Fibroblast of mammary gland (primary cell): Measurements from ENCODE around the gene FBXL7.

ENCODE experiments used
- DNase-seq: peaks from one replicate; pipeline ENCODE4 v3.0.0-alpha.2; 2010; ENCODE audit warnings: low read depth
- H3K4me3 ChIP-seq: 2 replicates; pipeline ENCODE4 v1.5.1; 2011; ENCODE audit warnings: low read depth, mild to moderate bottlenecking, low read length, moderate library complexity; ENCODE audit not compliant: control insufficient read depth
- TF ChIP-seq, protein P1 (sequence below): conservative IDR thresholded peaks from 2 replicates; pipeline ENCODE4 v1.5.1; 2011; ENCODE audit warnings: low read depth, low read length, inconsistent platforms; ENCODE audit not compliant: control insufficient read depth, insufficient read depth

FBXL7 gene

GRCh38 chr5:15889001-15889400, 389.0 kb downstream of the FBXL7 start:
- DNase-seq, result no peak
- TF ChIP-seq, protein P1, sequence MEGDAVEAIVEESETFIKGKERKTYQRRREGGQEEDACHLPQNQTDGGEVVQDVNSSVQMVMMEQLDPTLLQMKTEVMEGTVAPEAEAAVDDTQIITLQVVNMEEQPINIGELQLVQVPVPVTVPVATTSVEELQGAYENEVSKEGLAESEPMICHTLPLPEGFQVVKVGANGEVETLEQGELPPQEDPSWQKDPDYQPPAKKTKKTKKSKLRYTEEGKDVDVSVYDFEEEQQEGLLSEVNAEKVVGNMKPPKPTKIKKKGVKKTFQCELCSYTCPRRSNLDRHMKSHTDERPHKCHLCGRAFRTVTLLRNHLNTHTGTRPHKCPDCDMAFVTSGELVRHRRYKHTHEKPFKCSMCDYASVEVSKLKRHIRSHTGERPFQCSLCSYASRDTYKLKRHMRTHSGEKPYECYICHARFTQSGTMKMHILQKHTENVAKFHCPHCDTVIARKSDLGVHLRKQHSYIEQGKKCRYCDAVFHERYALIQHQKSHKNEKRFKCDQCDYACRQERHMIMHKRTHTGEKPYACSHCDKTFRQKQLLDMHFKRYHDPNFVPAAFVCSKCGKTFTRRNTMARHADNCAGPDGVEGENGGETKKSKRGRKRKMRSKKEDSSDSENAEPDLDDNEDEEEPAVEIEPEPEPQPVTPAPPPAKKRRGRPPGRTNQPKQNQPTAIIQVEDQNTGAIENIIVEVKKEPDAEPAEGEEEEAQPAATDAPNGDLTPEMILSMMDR, result no peak
- H3K4me3 ChIP-seq, result no peak overlapping the region

- no peak for DNase-seq
- H3K4me3 ChIP-seq, result no peak overlapping the region
- TF ChIP-seq, protein P1, result no peak
Observed at GRCh38 chr5:15893866-15894265, 393.9 kb downstream of the FBXL7 start.

DNA sequence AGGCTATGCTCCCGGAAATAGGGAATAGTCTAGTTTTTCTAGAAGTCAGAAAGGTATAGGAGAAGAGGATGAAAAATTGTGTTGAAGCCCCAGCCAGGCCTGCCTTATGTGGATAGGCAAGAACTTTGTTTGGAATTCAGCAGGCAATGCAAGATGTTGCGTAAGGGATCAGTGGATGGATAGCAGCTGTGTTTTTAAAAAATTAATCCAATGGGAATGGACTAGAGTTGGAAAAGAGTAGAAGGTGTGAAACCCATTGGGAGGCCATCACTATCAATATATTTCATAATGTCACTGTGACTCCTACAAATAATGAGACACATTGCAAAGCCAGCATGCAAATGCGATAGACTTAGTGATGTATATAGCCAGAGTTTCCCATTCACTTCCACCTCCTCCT, 397.7 kb downstream of the FBXL7 start:
- TF ChIP-seq, protein P1, result no peak
- peak; percentile 29 for DNase-seq
- H3K4me3 ChIP-seq, result no peak overlapping the region

DNA sequence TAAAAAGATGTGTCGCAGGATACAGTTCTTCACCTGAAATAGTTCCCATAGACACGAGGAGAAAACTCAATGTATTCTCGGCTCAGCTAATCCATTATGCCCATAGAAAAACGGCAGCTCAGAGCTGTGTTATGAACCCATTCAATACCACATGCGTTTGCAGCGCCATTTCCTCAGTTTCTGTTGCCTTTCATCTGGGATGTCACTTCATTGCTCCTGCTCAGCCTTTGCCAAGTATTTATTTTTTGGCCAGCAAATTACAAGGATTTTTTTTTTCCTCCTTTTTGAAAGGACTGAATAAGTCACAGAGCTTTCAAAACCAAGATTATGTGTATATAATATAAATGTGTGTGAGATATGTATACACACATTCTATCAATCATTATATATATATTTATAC, 398.7 kb downstream of the FBXL7 start:
- no peak overlapping the region for H3K4me3 ChIP-seq
- TF ChIP-seq, protein P1, result no peak
- DNase-seq, result no peak

DNA sequence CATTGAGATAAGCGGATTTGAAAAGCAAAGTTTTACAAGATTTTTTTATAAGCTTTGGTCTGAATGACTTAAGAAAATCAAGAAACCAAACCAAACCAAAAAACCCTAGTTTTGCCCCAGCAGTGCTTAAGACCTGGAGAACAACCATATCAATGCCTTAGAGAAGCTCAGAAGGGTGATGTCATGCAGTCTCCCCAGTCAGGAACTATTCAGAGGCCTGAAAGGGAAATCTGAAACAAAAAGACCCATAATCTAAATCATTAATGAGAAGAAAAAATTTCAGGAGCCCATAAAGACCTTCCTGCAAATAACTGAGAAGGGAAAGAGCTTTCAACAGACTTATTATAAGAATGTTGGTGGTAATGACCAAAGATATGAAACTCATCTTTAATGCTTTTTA, 399.5 kb downstream of the FBXL7 start:
- no peak overlapping the region for H3K4me3 ChIP-seq
- TF ChIP-seq, protein P1, result no peak
- DNase-seq, result no peak

- DNase-seq, result no peak
- TF ChIP-seq, protein P1, result no peak
- no peak overlapping the region for H3K4me3 ChIP-seq
Observed at GRCh38 chr5:15901151-15901550, 401.2 kb downstream of the FBXL7 start.

DNA sequence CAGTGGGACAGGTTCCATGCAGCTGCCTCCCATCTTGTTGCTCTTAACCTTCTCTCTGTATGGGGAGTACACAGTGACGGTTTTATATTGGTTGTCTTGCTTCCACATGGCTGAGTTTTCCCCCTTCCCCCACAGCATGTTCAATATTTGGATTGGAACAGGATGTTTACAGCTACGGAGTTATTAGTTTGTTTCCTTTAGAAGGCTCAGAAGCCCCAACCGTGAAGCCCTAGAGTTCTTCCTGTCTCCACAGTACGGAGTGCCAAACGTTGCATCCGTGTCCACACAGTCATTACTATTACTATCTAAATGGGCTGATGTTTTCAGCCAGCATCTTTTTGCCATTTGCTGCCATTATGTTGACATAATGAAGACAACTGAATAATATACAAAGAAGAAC, 402.1 kb downstream of the FBXL7 start:
- no peak overlapping the region for H3K4me3 ChIP-seq
- TF ChIP-seq, protein P1, result no peak
- DNase-seq, result no peak
